GM19324 (cell line): ENCODE data around the gene ADARB1.
"Not testable (repeated sequence)": the region's sequence is repeated elsewhere in the genome, so short reads cannot be mapped to it uniquely, and the experiment has no call there.

ENCODE experiments used
- ATAC-seq: cut with Tn5 transposase; IDR thresholded peaks from one replicate; pipeline ENCODE4 v1.9.1; 2021; ENCODE audit warnings: mild to moderate bottlenecking, moderate library complexity; ENCODE audit not compliant: unreplicated experiment, low FRiP score

Gene ADARB1

GRCh38 chr21:45131537-45131999 lies 57.2 kb downstream of the ADARB1 start:
- no peak for ATAC-seq

DNA sequence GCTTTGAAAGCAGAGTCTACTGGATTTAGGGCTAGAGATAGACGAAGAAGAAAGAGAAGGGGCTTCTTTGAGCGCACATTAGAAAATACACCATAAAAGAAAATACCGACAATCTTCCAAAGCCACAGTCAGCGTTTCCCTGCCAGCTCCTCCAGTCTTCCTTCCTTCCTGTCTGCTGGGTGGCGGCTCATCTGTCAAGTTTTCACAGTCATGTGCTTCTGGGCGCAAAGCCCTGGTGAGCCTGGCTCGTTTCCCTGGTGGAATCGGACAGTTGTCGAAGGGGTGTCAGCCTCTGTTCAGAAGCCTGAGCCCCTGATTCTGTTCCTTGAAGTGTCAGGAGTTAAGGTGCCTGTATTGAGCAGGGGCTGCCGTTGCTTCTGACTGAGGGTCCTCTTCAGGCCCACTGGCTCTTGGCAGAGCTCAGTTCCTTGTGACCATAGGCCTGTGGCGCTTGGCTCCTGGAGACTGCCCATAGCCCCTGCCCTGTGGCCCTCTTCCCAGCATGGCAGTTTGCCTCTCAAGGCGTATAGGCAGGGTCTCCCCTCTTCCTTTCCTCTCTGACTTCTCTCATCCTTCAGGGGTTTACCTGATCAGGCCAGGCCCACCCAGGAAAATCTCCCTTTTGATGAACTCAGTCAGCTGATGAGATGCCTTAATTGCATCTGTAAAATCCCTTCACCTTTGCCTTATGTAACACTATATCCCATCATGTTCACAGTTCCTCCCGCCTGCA lies 58.6 kb downstream of the ADARB1 start:
- ATAC-seq, result no peak

DNA sequence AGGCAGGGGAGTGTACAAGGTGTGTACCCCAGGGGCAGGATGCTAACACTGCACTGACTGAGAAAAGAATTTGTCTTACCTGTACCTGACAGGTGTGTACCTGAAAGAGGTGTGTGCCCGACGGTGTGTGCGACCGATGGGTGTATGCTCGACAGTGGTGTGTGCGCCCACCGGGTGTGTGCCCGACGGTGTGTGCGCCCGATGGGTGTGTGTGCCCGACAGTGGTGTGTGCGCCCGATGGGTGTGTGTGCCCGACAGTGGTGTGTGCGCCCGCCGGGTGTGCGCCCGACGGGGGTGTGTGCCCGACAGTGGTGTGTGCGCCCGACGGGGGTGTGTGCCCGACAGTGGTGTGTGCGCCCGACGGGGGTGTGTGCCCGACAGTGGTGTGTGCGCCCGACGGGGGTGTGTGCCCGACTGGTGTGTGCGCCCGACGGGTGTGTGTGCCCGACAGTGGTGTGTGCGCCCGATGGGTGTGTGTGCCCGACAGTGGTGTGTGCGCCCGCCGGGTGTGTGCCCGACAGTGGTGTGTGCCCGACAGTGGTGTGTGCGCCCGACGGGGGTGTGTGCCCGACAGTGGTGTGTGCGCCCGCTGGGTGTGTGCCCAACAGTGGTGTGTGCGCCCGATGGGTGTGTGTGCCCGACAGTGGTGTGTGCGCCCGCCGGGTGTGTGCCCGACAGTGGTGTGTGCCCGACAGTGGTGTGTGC lies 59.3 kb downstream of the ADARB1 start:
- ATAC-seq, result not testable (repeated sequence)

- ATAC-seq, result no peak
Measured at GRCh38 chr21:45134279-45135076, 60.1 kb downstream of the ADARB1 start.

GRCh38 chr21:45135122-45135521 lies 60.7 kb downstream of the ADARB1 start:
- ATAC-seq, result no peak

- no peak for ATAC-seq
Measured at GRCh38 chr21:45135868-45136267, 61.5 kb downstream of the ADARB1 start.

DNA sequence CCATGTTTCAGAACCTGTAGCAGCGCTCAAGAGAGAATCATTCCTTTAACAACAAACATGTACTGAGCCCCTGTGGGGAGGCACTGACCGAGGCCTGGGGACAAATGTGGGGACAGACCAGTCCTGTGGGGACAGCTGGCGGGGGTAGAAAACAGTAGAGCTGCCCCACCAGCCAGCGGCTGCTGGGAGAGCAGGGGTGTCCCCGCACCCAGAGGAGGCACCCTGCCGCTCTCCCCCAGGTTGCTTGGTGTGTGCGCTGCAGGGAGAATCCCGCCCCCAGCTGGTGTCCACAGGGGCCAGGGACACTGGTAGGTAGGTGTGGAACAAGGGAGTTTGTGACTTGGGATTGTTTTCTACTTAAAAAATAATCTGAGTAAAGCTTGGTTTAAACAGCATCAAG lies 62.1 kb downstream of the ADARB1 start:
- ATAC-seq, result no peak

DNA sequence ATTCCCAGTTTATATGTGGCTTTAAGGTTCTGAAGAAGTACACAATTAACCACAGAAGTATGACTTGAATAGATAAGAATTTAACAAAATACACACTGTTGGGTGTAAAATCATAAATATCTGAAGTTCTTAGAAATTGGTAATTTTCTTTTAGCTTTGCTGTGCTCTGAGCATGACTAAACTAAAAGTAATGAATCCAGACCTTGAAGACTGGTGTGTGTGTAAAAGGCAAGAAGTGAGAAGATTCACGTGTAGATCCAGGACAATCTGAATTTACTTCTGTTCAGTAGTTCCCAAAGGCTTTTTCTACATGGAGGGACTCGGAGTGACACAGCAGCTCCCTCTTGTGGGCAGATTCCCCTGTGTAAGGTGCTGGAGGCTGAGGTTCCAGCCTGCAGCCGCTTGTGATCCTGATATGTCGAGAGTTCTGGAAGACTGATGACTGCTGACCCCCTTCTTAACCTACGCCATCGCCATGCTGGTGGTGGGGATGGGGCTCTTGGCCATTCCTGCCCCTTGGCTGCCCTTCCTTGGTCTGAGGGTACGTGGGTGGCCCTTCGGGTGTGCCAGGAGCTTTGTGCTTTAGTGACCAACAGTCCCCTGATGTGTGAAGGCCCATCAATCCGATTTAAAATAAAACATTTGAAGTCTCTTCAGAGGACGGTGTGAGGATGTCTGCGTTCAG lies 62.7 kb downstream of the ADARB1 start:
- no peak for ATAC-seq

DNA sequence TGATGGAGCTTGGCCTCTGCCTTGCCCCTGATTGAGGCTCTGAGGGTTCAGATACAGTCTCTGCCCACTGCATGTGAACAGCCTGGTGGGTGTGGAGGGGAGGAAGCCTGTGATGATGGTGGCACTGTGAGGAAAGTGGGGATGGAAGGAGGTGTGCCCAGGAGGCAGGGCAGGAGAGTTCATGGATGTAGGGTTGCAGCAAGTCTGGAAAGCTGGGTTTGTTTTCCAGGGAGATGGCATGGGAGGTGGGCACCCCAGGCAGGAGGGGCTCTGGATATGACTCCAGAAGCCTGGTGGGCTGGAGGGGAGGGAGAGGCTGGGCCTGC lies 63.2 kb downstream of the ADARB1 start:
- no peak for ATAC-seq

- no peak for ATAC-seq
Measured at GRCh38 chr21:45138199-45139002, 64.0 kb downstream of the ADARB1 start.

DNA sequence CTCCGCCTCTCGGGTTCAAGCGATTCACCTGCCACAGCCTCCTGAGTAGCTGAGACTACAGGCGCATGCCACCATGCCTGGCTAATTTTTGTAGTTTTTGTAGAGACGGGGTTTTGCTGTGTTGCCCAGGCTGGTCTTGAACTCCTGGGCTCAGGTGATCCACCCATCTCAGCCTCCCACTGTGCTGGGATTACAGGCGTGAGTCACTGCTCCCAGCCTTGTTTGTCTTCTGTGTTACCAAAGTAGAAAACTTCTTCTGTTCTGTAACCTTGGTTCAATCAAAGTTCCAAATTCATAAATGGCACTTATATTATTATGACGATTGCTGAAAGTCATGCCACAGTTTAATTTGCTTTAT lies 64.6 kb downstream of the ADARB1 start:
- ATAC-seq, result not testable (repeated sequence)

DNA sequence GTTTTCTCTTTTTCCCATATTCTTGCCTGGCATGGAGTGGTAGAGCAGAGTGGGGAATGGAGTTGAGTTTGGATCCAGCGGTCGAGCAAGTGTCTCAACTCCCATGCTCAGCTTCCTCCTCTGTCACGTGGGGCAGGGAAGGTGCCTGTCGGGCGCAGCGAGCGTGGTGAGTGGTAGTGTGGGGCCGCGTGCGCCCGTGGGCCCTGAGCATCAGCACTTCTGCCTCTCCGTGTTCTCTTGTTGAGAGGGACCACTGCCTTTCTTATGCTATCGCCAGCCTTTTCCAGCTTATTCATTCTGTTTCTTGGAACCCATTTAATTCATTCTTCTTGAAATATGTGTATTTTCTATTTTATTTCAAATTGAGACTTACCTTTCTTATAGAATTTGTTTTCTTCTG lies 65.1 kb downstream of the ADARB1 start:
- ATAC-seq, result no peak

DNA sequence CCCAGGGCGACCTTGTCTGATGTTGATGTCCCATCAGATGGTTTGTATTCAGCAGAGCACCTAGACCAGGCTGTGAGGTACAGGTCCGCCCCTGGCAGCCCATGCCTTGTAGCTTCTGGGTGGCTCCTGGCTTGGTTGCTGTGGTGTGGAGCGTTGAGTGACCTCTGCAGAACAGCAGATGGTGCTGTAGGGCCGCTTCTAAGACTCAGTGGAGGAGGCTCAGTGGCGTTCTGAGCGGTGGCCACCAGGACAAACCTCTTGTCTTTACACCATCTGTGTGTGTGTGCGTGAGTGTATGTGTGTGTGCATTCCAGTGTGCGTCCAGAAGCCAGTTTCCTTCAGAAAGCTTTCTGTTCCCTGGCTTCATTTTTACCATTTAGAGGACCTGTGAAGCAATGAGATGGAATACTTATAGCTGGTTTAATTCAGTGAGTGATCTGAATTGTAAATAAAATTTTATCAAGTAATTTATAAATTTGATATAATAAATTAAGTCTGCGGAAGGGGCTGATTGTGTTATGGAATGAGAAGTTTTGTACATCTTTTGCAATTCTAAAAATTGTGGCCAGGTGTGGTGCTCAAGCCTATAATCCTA lies 66.1 kb downstream of the ADARB1 start:
- no peak for ATAC-seq

- ATAC-seq, result not testable (repeated sequence)
Measured at GRCh38 chr21:45140944-45141343, 66.6 kb downstream of the ADARB1 start.

GRCh38 chr21:45141507-45141906 lies 67.1 kb downstream of the ADARB1 start:
- ATAC-seq, result no peak

DNA sequence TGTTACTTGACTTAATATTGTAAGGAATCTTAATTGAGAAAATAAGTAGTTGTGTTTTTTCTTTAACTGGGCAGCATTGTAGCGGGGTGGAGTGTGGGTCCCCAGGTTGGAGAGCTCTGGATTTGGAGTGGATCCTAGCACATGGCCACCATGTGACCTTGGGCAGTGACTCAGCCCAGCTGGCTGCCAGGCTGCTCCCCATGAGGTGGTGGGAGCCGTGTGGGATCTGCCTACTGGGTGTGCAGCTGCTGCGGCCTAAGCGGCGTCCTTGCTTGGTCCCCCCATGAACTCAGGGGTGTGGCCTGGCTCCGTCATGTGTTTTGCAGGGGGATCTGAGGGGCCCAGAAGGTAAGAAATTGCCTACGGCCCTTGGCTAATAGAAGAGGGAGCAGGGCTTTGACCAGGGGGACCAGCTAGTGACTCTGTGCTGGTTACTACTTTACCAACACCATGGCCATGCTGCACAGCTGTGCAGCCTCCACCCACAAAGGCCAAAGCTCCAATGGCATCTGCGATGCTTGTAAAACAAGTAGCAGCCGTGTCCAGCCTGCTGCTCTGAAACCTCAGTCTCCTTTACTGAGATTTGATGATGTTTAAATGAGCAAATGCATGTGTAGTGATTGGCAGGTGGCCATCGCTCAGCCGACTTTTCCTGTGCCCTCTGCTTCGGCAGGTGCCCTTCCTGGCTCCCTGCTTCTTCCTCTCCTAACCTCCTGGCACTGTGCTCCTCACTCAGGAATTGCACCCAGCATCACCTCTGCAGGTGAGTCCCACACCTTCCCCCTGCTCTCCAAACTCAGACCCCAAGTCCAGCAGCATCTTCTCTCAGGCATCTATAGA lies 68.3 kb downstream of the ADARB1 start:
- ATAC-seq, result no peak

DNA sequence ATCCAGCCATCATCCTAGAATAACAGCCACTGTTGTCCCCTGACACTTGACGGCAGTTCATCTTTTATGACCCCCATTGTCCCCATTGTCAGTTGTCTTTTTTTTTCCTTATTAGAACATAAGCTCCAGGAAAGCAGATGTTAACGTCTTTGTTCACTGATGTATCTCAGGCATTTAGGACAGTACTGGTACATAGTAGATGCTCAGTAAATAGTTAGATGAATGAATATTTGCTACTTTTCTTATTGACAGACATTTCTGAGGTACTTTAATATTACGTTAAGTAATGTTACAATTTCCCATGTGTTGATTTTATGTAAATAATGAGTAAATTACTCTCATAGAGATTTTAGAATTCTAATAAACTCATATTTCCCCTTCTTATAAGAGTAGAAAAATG lies 69.5 kb downstream of the ADARB1 start:
- ATAC-seq, result no peak

DNA sequence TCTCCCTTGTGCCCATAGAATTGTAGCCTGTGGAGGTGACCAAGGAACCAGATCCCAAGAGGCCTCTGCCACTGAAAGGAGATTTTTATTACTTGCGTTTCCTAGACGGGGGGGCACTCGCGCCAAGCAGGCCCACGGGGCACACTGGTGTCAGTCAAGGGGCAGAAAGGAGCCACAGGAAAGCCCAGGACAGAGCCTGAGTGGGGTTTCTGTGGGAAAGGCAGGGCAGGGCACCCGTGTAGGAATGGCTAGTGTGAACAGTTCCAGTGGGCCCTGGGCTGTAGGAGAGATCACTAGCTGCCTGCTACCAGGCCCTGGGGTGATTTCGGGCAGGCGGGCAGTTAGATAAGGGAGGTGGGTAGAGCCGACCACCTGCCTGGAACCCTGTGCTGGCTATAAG lies 70.8 kb downstream of the ADARB1 start:
- no peak for ATAC-seq

- not testable (repeated sequence) for ATAC-seq
Measured at GRCh38 chr21:45145846-45146245, 71.5 kb downstream of the ADARB1 start.
